Tibial nerve (tissue), 4 donors: ENCODE measurements around the gene COL8A1.

Source experiments
- EP300 ChIP-seq, 2 donors: sonication (generic); formaldehyde crosslinking; IDR thresholded peaks; one replicate each; pipeline ENCODE4 v1.6.1; 2017; ENCODE audit warnings: antibody characterized with exemption in 2 of 2, mild to moderate bottlenecking in 1 of 2
- POLR2A ChIP-seq, 2 donors: fragments of 450-650 bp; IDR thresholded peaks; one replicate each; pipeline ENCODE4 v1.6.1; 2017; ENCODE audit warnings: antibody characterized with exemption in 2 of 2, mild to moderate bottlenecking in 2 of 2, moderate library complexity in 2 of 2
- TF ChIP-seq, protein P1 (sequence below), 5 experiments: fragments of 200-600 bp in 3 of 5; fragments of 450-650 bp in 2 of 5; sonication (generic) in 3 of 5; IDR thresholded peaks; one replicate each; pipeline ENCODE4 v1.5.1; 2016 to 2019; ENCODE audit warnings: antibody characterized with exemption in 5 of 5, mild to moderate bottlenecking in 3 of 5, moderate library complexity in 2 of 5

DNA sequence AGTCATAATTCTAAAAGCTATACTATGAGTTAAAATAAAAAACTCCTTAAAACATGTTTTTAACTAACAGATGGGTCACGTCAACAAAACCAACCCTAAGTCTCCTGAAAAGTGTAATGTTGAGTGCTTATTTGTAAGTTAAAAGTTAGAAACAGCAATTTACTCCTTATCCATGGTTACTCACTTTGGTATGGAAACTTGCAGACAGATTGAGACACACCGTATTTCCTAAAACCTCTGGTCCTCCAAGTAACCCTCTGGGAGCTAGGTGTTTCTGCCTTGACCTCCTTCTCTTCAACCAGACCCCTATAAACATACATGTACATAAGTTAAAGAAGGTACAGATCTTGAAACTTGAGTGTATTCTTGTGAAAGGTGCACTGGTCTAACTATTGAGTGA is 3.1 kb downstream of the COL8A1 start:
- TF ChIP-seq POLR2A (IDR thresholded peaks at IDR 0.05) (no peak), EP300 (IDR thresholded peaks at IDR 0.05) (no peak)
- TF ChIP-seq, protein P1, sequence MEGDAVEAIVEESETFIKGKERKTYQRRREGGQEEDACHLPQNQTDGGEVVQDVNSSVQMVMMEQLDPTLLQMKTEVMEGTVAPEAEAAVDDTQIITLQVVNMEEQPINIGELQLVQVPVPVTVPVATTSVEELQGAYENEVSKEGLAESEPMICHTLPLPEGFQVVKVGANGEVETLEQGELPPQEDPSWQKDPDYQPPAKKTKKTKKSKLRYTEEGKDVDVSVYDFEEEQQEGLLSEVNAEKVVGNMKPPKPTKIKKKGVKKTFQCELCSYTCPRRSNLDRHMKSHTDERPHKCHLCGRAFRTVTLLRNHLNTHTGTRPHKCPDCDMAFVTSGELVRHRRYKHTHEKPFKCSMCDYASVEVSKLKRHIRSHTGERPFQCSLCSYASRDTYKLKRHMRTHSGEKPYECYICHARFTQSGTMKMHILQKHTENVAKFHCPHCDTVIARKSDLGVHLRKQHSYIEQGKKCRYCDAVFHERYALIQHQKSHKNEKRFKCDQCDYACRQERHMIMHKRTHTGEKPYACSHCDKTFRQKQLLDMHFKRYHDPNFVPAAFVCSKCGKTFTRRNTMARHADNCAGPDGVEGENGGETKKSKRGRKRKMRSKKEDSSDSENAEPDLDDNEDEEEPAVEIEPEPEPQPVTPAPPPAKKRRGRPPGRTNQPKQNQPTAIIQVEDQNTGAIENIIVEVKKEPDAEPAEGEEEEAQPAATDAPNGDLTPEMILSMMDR (IDR thresholded peaks at IDR 0.05): no peak
